HG03196 (cell line): ENCODE results near the gene FAM25A.
"Not testable (repeated sequence)": the region's sequence is repeated elsewhere in the genome, so short reads cannot be mapped to it uniquely, and the experiment has no call there.

Experiments used
- ATAC-seq: cut with Tn5 transposase; IDR thresholded peaks from one replicate; pipeline ENCODE4 v1.9.1; 2021; ENCODE audit not compliant: unreplicated experiment

Gene FAM25A

GRCh38 chr10:87020056-87020455 is at the start of gene FAM25A:
Gene FAM25A, plus strand, starts transcription at chr10:87020294. Its CDS starts 31 bp downstream, at chr10:87020325.
- not testable (repeated sequence) for ATAC-seq

- no peak for ATAC-seq
Observed at GRCh38 chr10:86970982-86971231, 49.2 kb upstream of the FAM25A start.

GRCh38 chr10:86971232-86971991 is 48.7 kb upstream of the FAM25A start:
- peak; percentile 78 for ATAC-seq

- no peak for ATAC-seq
Observed at GRCh38 chr10:86972613-86973380, 47.3 kb upstream of the FAM25A start.

- no peak for ATAC-seq
Observed at GRCh38 chr10:86974484-86974883, 45.6 kb upstream of the FAM25A start.

GRCh38 chr10:86976362-86977056 is 43.6 kb upstream of the FAM25A start:
- no peak for ATAC-seq

- ATAC-seq, result not testable (repeated sequence)
Observed at GRCh38 chr10:86978457-86978856, 41.6 kb upstream of the FAM25A start.

- ATAC-seq, result no peak
Observed at GRCh38 chr10:86979296-86979818, 40.7 kb upstream of the FAM25A start.

DNA sequence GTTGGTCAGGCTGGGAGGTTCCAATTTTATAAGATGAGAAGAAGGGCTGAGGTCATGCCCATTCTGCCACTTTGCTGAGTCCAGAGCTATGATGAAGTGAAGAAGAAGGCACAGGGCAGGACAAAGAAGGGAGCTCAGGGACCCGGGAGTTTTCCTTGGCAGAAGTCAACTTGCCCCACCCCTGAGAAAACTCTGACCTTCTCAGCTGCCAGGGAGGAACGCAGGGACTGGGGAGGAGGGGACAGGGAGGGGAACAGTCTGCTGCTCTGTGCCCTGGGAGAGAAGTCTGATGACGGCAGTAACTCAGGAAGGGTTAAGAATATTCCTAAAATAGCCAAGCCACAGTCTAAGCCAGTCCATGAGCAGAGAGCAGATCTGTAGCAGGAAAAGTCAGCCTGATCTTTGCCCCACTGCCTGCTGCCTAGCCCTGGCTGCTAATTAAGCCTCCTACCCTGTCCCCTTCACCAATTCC is 40.1 kb upstream of the FAM25A start:
- no peak for ATAC-seq

DNA sequence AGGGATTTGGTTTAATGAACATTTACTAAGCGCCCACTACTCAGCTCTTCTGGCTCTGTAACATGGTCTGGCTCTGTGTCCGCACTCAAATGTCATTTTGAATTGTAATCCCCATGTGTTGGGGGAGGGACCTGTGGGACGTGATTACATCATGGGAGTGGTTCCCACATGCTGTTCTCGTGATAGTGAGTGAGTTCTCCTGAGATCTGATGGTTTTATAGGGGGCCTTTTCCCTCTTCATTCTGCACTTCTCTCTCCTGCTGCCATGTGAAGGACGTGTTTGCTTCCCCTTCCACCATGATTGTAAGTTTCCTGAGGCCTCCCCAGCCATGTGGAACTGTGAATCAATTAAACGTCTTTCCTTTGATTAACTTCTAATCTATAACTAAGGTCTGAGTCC is 39.1 kb upstream of the FAM25A start:
- not testable (repeated sequence) for ATAC-seq

DNA sequence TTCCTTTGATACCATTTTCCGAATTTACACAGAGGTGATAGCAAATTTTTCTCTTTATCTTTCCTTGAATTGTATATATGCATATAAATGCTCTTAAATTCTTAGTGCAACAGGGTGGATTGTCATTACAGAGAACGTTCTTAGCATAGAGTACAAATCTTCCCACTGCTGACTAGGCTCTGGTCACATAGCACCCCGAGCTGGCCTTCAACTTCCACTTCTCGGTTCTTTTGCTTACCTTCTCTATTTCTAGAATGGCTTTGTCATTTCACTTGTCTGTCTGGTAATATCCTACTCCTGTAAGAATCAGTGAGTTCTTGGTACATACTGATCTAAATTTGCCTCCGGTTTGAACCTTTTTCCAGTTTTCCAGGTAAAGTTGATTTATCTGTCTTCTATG is 38.4 kb upstream of the FAM25A start:
- no peak for ATAC-seq

GRCh38 chr10:86984498-86984897 is 35.6 kb upstream of the FAM25A start:
- ATAC-seq, result not testable (repeated sequence)

GRCh38 chr10:86988520-86988919 is 31.6 kb upstream of the FAM25A start:
- ATAC-seq, result no peak

DNA sequence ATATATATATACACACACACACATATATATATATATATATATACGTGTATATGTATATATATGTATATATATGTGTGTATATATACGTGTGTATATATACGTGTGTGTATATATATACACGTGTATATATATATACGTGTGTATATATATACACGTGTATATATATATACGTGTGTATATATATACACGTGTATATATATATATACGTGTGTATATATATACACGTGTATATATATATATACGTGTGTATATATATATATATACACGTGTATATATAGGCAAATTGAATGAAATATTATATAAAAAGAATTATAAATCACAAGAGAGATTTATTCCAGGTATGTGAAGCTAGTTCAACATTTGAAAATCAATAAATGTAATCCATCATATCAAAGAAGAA is 28.7 kb upstream of the FAM25A start:
- not testable (repeated sequence) for ATAC-seq

DNA sequence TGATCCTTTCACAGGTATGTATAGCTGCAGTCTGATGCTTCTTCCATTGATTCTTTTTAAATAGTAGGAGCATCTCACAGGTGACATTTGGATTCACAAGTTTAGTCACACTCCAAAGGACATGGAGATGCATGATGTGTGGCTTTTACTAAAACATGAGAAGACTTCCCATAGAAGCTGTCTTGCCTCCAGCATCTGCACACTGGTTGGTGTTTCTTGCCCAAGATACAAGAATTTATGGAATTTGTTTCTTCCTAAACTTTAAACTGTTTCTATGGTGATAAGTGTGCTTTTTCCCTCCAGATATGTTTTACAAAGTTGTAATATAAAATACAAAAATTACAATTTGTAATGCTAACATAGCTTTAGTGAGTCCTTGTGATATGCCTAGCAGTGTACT is 27.6 kb upstream of the FAM25A start:
- no peak for ATAC-seq

GRCh38 chr10:86992929-86993328 is 27.2 kb upstream of the FAM25A start:
- ATAC-seq, result no peak

DNA sequence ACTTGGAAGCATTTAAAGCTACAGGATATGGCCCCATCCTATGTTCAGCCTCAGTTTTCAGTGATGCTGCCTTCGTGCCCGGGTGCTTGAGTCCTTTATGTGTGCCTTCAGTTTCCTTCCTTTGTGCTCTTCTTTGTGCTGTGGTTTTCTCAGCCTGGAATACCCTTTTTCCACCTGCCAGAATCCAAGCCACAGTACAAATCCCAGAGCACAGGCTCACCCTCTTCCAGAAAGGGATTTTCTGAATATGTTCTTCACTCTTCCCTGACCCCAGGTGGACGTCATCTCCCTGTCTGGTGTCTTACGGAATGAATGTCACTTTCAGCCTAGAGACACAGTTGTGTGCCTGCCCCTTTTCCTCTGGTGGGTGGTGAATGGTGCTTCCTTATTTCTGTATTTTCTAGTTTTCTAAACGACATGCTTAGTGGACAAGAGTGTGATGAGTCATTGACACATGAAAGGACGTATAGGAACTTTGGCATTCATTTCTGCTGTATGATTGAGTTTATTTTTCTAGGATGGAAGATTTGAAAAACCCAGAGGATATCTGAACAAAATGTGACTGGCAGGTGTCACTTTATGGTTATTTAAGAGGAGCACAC is 20.2 kb upstream of the FAM25A start:
- ATAC-seq, result not testable (repeated sequence)

DNA sequence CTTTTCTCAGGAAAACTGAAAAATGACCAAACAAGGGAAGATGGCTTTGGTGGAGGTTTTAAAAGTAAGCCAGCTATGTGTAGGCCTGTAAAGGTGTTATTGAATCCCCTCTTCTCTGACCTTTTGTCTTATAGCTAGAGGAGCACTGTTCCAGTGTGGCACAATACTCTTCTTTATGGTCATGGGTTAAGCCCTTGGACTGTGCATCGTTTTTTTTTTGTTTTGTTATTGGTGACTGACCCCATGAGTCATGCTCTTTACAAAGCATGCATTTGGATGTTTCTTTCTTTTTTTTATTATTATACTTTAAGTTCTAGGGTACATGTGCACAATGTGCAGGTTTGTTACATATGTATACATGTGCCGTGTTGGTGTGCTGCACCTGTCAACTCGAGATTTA is 19.6 kb upstream of the FAM25A start:
- ATAC-seq, result no peak

- not testable (repeated sequence) for ATAC-seq
Observed at GRCh38 chr10:87007124-87007523, 13.0 kb upstream of the FAM25A start.

GRCh38 chr10:87007674-87008073 is 12.4 kb upstream of the FAM25A start:
- ATAC-seq, result not testable (repeated sequence)

- ATAC-seq, result not testable (repeated sequence)
Observed at GRCh38 chr10:87008303-87008702, 11.8 kb upstream of the FAM25A start.
